K562 treated with DMSO at 1 percent for 48 hours (cell line): ENCODE data around the gene KLK4. TPM values are rescaled to one million over a fixed set of nuclear protein-coding genes. Genes with fewer than 3 reads are reported as not detected.

Experiments used
- total RNA-seq: library from RNA; unstranded; fragments of 300-600 nt; gene quantifications from 2 replicates; pipeline ENCODE4 v1.2.3, GENCODE V29; 2022; ENCODE audit warnings: low replicate concordance; ENCODE audit errors: extremely low read depth

KLK4 gene, protein sequence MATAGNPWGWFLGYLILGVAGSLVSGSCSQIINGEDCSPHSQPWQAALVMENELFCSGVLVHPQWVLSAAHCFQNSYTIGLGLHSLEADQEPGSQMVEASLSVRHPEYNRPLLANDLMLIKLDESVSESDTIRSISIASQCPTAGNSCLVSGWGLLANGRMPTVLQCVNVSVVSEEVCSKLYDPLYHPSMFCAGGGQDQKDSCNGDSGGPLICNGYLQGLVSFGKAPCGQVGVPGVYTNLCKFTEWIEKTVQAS
- total RNA-seq = not detected in 2 replicates

DNA sequence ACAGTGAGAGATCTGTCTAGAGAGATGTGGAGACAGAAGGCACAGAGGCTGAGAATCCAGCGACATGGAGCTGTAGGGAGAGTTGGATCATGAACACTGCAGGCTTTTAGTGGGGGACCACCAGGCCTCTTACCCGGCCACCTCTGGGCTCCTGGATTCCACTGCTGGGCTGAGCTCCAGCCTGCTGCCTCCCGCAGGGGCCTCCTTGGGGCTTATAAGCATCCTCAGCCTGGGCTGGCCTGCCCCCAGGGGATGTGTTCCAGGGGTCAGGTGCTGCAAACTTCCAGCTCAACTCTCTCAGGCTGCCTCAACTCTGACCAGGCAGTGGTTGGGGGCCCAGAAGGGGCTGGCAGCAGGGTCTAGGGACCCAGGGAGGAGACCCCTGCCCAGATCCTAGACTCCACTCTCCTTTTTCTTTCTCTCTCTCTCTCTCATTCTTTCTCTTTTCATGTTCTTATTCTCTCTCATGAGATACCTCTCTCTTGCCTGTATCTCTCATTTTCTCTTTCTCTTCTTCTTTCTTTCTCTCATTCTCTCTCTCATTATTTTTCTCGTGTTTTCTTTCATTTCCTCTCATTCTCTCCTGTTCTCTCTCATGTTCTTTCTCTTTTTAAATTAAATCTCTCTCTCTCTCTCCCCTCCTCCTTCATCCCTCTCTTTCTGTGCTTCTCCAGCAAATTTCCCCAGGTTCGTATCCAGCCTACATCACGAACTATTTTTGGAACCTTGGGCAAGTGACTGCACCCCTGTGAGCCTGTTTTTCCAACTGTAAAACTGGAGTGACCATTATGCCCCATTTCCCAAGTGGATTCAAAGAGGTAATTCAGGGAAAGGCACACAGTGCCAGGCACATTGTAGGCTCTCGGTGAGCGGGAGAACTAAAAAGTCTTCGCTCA, at the start of gene KLK4:
Gene KLK4 (minus strand): TSS at position 190 of the 896 bp plus-strand sequence. CDS start 657 bp downstream, outside the sequence.

DNA sequence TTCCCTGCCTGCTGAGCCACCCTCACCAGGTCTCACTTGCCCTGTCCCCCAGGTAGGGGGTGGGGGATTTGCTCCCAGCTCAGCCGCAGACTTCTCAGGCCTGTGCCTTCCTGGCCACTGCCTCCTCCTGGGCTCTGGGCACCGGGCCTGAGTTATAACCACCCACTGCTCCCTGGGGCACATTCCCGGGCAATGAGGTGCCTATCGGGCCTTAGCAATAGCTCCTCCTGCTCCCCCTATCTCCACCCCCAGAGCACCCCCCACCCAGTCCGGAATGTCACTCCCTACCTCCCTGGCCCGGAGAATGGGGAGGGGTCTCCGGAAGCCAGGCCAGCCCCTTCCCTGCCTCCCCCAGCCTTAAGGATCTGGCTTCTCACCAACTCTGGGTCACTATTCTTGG, 41.7 kb upstream of the KLK4 start, which contains the start of gene KLK5:
Gene KLK5 (minus strand): TSS at position 129 of the 400 bp plus-strand sequence. CDS start 381 bp downstream, outside the sequence.

DNA sequence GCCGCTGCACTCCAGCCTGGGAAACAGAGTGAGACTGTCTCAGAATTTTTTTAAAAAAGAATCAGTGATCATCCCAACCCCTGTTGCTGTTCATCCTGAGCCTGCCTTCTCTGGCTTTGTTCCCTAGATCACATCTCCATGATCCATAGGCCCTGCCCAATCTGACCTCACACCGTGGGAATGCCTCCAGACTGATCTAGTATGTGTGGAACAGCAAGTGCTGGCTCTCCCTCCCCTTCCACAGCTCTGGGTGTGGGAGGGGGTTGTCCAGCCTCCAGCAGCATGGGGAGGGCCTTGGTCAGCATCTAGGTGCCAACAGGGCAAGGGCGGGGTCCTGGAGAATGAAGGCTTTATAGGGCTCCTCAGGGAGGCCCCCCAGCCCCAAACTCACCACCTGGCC, 38.1 kb downstream of the KLK4 start, which contains the start of gene KLK2:
Gene KLK2 (plus strand): TSS at position 384 of the 400 bp plus-strand sequence. CDS start 35 bp downstream, outside the sequence.

Other genes with a start within 250 kb of the KLK4 start
- not detected in 2 replicates for gene SHANK1, start 191.6 kb downstream of the KLK4 start, total RNA-seq
- not detected in 2 replicates for gene CLEC11A, start 188.0 kb downstream of the KLK4 start, total RNA-seq
- not detected in 2 replicates for gene GPR32, start 140.9 kb downstream of the KLK4 start, total RNA-seq
- not detected in 2 replicates for gene ACP4, start 121.0 kb downstream of the KLK4 start, total RNA-seq
- not detected in 2 replicates for gene KLK1, start 87.6 kb downstream of the KLK4 start, total RNA-seq
- not detected in 2 replicates for gene KLK15, start 77.8 kb downstream of the KLK4 start, total RNA-seq
- not detected in 2 replicates for gene KLK3, start 56.5 kb downstream of the KLK4 start, total RNA-seq
- gene KLK2, start 38.0 kb downstream of the KLK4 start, total RNA-seq = not detected in 2 replicates
- not detected in 2 replicates for gene KLK5, start 41.6 kb upstream of the KLK4 start, total RNA-seq
- gene KLK6, start 58.2 kb upstream of the KLK4 start, total RNA-seq = not detected in 2 replicates
- not detected in 2 replicates for gene KLK7, start 72.5 kb upstream of the KLK4 start, total RNA-seq
- not detected in 2 replicates for gene KLK8, start 90.2 kb upstream of the KLK4 start, total RNA-seq
- gene KLK10, start 108.3 kb upstream of the KLK4 start, total RNA-seq = not detected in 2 replicates
- gene KLK11, start 115.2 kb upstream of the KLK4 start, total RNA-seq = not detected in 2 replicates
- gene KLK12, start 123.6 kb upstream of the KLK4 start, total RNA-seq = not detected in 2 replicates
- gene KLK13, start 153.7 kb upstream of the KLK4 start, total RNA-seq = not detected in 2 replicates
- gene KLK14, start 171.5 kb upstream of the KLK4 start, total RNA-seq = not detected in 2 replicates
- gene CTU1, start 197.0 kb upstream of the KLK4 start, total RNA-seq = not detected in 2 replicates
- not detected in 2 replicates for gene SIGLEC9, start 213.5 kb upstream of the KLK4 start, total RNA-seq
- not detected in 2 replicates for gene SIGLEC7, start 230.9 kb upstream of the KLK4 start, total RNA-seq